Measurements from ENCODE around the gene ZNF2. TPM values are rescaled to one million over a fixed set of nuclear protein-coding genes. Genes with fewer than 3 reads are reported as not detected.
A peak's percentile ranks its signal among the peaks of the same experiment; 100 is the strongest.

The ZNF2 gene
- total and polyA plus RNA-seq, 2 of the 13 experiments (the other 11 are each of a cell fraction or from before 2014, with no cell fraction given) = 4.3 to 6.1 TPM

DNA sequence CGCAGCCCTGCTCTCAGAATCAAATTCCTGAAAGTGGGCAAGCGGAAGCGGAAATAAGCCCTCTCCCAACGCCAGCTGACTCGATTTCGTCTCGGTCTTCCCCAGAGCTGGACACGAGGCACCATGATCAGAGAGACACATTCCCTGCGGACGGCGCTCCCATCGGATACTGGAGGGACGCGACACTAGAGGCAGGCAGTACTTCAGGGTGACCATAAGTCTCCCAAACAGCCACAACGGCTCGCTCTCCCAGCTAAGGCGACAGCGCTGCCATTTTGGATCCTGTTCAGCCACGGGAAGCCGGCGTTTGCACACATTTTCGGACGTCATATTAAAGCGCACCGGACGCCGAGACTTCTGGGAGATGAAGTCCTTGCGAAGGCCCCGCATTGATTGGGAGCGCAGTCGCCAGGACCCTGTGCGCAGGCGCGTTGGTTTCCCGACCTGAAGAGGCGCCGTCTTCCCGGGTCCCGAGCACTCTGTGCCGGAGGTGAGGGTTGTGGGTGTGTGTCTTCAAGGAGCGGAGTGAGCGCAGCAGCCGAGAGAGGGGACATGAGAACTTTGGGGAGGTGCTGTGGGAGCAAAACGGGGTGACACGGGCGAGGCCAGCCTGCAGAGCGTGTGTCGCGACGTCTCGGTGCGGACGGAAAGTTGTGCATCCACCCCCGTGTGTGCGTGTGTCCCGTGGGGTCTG, at the start of gene ZNF2 (continued):
- TF ChIP-seq ZNF547 (CRISPR knock-in tag; IDR thresholded peaks at IDR 0.05) (peak; percentile 85), ZBTB20 (CRISPR knock-in tag; IDR thresholded peaks at IDR 0.05; ENCODE audit: borderline replicate concordance, low read depth) (peak; percentile 85; the same call in 1 of the 2 replicates), FOXO1 (CRISPR knock-in tag; IDR thresholded peaks at IDR 0.05) (peak; percentile 54; the same call in 1 of the 2 replicates), ZNF33B (CRISPR knock-in tag; IDR thresholded peaks at IDR 0.05) (peak; percentile 51; the same call in 1 of the 2 replicates), SALL2 (CRISPR knock-in tag; IDR thresholded peaks at IDR 0.05) (peak; percentile 78; the same call in 1 of the 2 replicates), NCOA1 (CRISPR knock-in tag; IDR thresholded peaks at IDR 0.05) (no peak), ZIK1 (CRISPR knock-in tag; IDR thresholded peaks at IDR 0.05; ENCODE audit: borderline replicate concordance, low read depth) (peak; percentile 85; the same call in 1 of the 2 replicates), MXI1 (IDR thresholded peaks at IDR 0.05; ENCODE audit: borderline replicate concordance, low read depth, low read length) (peak; percentile 93; the same call in 2 of the 3 replicates)
- TF ChIP-seq, protein P1, sequence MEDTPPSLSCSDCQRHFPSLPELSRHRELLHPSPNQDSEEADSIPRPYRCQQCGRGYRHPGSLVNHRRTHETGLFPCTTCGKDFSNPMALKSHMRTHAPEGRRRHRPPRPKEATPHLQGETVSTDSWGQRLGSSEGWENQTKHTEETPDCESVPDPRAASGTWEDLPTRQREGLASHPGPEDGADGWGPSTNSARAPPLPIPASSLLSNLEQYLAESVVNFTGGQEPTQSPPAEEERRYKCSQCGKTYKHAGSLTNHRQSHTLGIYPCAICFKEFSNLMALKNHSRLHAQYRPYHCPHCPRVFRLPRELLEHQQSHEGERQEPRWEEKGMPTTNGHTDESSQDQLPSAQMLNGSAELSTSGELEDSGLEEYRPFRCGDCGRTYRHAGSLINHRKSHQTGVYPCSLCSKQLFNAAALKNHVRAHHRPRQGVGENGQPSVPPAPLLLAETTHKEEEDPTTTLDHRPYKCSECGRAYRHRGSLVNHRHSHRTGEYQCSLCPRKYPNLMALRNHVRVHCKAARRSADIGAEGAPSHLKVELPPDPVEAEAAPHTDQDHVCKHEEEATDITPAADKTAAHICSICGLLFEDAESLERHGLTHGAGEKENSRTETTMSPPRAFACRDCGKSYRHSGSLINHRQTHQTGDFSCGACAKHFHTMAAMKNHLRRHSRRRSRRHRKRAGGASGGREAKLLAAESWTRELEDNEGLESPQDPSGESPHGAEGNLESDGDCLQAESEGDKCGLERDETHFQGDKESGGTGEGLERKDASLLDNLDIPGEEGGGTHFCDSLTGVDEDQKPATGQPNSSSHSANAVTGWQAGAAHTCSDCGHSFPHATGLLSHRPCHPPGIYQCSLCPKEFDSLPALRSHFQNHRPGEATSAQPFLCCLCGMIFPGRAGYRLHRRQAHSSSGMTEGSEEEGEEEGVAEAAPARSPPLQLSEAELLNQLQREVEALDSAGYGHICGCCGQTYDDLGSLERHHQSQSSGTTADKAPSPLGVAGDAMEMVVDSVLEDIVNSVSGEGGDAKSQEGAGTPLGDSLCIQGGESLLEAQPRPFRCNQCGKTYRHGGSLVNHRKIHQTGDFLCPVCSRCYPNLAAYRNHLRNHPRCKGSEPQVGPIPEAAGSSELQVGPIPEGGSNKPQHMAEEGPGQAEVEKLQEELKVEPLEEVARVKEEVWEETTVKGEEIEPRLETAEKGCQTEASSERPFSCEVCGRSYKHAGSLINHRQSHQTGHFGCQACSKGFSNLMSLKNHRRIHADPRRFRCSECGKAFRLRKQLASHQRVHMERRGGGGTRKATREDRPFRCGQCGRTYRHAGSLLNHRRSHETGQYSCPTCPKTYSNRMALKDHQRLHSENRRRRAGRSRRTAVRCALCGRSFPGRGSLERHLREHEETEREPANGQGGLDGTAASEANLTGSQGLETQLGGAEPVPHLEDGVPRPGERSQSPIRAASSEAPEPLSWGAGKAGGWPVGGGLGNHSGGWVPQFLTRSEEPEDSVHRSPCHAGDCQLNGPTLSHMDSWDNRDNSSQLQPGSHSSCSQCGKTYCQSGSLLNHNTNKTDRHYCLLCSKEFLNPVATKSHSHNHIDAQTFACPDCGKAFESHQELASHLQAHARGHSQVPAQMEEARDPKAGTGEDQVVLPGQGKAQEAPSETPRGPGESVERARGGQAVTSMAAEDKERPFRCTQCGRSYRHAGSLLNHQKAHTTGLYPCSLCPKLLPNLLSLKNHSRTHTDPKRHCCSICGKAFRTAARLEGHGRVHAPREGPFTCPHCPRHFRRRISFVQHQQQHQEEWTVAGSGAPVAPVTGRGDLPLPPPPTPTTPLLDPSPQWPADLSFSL (CRISPR knock-in tag; IDR thresholded peaks at IDR 0.05) = peak; percentile 82
- TF ChIP-seq, protein P2, sequence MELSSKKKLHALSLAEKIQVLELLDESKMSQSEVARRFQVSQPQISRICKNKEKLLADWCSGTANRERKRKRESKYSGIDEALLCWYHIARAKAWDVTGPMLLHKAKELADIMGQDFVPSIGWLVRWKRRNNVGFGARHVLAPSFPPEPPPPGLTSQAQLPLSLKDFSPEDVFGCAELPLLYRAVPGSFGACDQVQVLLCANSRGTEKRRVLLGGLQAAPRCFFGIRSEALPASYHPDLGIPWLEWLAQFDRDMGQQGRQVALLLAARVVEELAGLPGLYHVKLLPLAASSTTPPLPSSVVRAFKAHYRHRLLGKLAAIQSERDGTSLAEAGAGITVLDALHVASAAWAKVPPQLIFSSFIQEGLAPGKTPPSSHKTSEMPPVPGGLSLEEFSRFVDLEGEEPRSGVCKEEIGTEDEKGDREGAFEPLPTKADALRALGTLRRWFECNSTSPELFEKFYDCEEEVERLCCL (CRISPR knock-in tag; IDR thresholded peaks at IDR 0.05; ENCODE audit: borderline replicate concordance) = peak; percentile 95; the same call in 1 of the 2 replicates
- TF ChIP-seq, protein P3, sequence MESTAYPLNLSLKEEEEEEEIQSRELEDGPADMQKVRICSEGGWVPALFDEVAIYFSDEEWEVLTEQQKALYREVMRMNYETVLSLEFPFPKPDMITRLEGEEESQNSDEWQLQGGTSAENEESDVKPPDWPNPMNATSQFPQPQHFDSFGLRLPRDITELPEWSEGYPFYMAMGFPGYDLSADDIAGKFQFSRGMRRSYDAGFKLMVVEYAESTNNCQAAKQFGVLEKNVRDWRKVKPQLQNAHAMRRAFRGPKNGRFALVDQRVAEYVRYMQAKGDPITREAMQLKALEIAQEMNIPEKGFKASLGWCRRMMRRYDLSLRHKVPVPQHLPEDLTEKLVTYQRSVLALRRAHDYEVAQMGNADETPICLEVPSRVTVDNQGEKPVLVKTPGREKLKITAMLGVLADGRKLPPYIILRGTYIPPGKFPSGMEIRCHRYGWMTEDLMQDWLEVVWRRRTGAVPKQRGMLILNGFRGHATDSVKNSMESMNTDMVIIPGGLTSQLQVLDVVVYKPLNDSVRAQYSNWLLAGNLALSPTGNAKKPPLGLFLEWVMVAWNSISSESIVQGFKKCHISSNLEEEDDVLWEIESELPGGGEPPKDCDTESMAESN (CRISPR knock-in tag; conservative IDR thresholded peaks at IDR 0.05) = peak; percentile 96
- TF ChIP-seq, protein P4, sequence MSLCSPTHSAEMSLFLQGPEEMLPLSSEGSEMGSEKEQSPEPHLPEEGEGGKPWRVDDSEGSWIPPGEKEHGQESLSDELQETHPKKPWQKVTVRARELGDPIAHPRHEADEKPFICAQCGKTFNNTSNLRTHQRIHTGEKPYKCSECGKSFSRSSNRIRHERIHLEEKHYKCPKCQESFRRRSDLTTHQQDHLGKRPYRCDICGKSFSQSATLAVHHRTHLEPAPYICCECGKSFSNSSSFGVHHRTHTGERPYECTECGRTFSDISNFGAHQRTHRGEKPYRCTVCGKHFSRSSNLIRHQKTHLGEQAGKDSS (CRISPR knock-in tag; IDR thresholded peaks at IDR 0.05; ENCODE audit: borderline replicate concordance, low read depth) = peak; percentile 69; the same call in 1 of the 2 replicates
- TF ChIP-seq, protein P5, sequence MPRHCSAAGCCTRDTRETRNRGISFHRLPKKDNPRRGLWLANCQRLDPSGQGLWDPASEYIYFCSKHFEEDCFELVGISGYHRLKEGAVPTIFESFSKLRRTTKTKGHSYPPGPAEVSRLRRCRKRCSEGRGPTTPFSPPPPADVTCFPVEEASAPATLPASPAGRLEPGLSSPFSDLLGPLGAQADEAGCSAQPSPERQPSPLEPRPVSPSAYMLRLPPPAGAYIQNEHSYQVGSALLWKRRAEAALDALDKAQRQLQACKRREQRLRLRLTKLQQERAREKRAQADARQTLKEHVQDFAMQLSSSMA (CRISPR knock-in tag; IDR thresholded peaks at IDR 0.05) = peak; percentile 94

All from HepG2 (cell line).